Epithelial cell of esophagus (primary cell): Measurements from ENCODE around the gene RHOBTB1.

Experiments used
- DNase-seq: peaks from one replicate; pipeline ENCODE4 v3.0.0; 2010; ENCODE audit warnings: low read depth
- H3K4me3 ChIP-seq: 2 replicates; pipeline ENCODE4 v1.5.1; 2011; ENCODE audit warnings: mild to moderate bottlenecking, low read length, control low read depth
- CTCF ChIP-seq: IDR thresholded peaks from 2 replicates; pipeline ENCODE4 v1.5.1; 2011; ENCODE audit warnings: low read depth, mild to moderate bottlenecking, low read length, control low read depth, inconsistent platforms; ENCODE audit not compliant: insufficient read depth; ENCODE audit errors: missing control alignments

Gene RHOBTB1

DNA sequence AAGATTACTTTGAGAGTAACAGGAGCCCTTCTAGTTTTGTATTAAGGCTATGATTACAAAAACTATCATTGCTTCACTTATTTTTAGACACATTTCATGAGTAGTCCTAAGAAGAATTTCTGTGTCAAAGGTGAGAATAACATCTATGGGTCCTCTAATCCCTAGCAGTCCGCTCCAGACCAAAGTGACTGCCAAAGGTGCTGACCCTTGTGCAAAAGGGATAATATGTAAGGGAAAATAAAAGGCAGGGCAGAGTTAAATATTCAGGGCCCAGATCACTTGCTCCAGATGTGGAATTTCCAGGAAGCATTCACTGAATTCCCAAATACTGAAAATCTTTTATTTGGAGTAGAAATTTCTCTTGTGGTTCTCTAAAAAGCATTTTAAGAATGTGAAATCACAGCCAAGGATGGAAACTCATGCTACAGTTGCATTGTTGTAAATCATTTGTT lies 29.3 kb downstream of the RHOBTB1 start:
- DNase-seq, result no peak
- H3K4me3 ChIP-seq, result no peak overlapping the region
- TF ChIP-seq CTCF, result no peak

GRCh38 chr10:60913657-60914056 lies 30.3 kb downstream of the RHOBTB1 start:
- no peak for DNase-seq
- H3K4me3 ChIP-seq, result no peak overlapping the region
- TF ChIP-seq CTCF, result no peak

GRCh38 chr10:60913071-60913470 lies 30.9 kb downstream of the RHOBTB1 start:
- no peak overlapping the region for H3K4me3 ChIP-seq
- no peak for TF ChIP-seq CTCF
- no peak for DNase-seq

DNA sequence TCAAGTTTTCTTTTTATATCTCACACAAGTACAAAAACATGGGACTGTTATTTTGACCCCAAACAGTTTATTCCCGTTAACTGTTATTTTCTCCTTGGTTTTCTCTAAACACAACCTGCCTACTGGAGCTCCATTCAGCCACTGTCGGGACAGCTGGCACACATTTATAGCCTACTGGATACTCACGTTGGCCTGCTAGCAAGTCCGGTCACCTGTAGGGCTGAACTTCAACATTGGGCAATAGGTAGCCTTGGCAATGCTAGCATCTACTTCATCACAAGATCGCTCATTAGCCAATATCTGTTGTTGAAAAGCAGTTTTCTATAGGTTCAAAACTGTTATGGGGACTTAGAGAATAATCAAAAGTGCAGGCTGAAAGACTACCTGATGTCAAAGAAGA lies 32.3 kb downstream of the RHOBTB1 start:
- no peak for TF ChIP-seq CTCF
- H3K4me3 ChIP-seq, result no peak overlapping the region

GRCh38 chr10:60911216-60911615 lies 32.8 kb downstream of the RHOBTB1 start:
- H3K4me3 ChIP-seq, result no peak overlapping the region
- no peak for DNase-seq
- TF ChIP-seq CTCF, result no peak

More for the DNA sequence above, 32.3 kb downstream of the RHOBTB1 start:
- DNase-seq, result no peak

DNA sequence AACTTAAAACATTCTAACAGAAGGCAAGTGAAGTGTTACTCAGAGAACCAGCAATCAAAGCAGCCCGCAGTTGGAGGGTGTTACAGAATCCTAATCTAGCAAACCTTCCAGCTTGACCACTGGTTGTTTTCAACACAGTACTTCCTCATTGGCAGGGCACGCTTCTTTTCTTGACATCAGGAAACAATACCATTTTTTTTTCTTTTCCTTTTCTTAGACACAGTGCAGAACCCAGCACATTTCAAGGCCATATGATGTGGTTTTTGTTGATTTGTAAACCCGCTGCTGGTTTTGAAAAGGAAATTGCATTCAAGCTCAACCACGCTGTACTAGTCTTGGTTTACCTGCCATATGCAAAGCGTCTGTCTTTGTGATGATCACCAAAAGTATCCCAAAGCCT lies 33.4 kb downstream of the RHOBTB1 start:
- DNase-seq, result no peak
- TF ChIP-seq CTCF, result no peak
- no peak overlapping the region for H3K4me3 ChIP-seq

- H3K4me3 ChIP-seq, result no peak overlapping the region
- no peak for DNase-seq
- no peak for TF ChIP-seq CTCF
These were observed 35.1 kb downstream of the RHOBTB1 start for GRCh38 chr10:60908896-60909295.
